HG02981 (cell line): ENCODE measurements around the gene PREX1.

Experiments used
- ATAC-seq: cut with Tn5 transposase; IDR thresholded peaks from one replicate; pipeline ENCODE4 v1.9.1; 2021; ENCODE audit warnings: mild to moderate bottlenecking, moderate library complexity; ENCODE audit not compliant: unreplicated experiment

The PREX1 gene

GRCh38 chr20:48614593-48615274 lies 213.1 kb downstream of the PREX1 start:
- no peak for ATAC-seq

GRCh38 chr20:48613926-48614325 lies 213.9 kb downstream of the PREX1 start:
- no peak for ATAC-seq

- ATAC-seq, result no peak
Measured at GRCh38 chr20:48612335-48612734, 215.5 kb downstream of the PREX1 start.

GRCh38 chr20:48610996-48611395 lies 216.8 kb downstream of the PREX1 start:
- no peak for ATAC-seq

- ATAC-seq, result no peak
Measured at GRCh38 chr20:48609491-48609978, 218.3 kb downstream of the PREX1 start.

- no peak for ATAC-seq
Measured at GRCh38 chr20:48608756-48609155, 219.0 kb downstream of the PREX1 start.

- ATAC-seq, result no peak
Measured at GRCh38 chr20:48607544-48607865, 220.3 kb downstream of the PREX1 start.

- ATAC-seq, result no peak
Measured at GRCh38 chr20:48606841-48607543, 220.8 kb downstream of the PREX1 start.

- ATAC-seq, result no peak
Measured at GRCh38 chr20:48606172-48606840, 221.5 kb downstream of the PREX1 start.

- ATAC-seq, result no peak
Measured at GRCh38 chr20:48605364-48606171, 222.2 kb downstream of the PREX1 start.

GRCh38 chr20:48604936-48605335 lies 222.9 kb downstream of the PREX1 start:
- ATAC-seq, result no peak

- ATAC-seq, result no peak
Measured at GRCh38 chr20:48604426-48604825, 223.4 kb downstream of the PREX1 start.

- ATAC-seq, result no peak
Measured at GRCh38 chr20:48603819-48604405, 223.9 kb downstream of the PREX1 start.

GRCh38 chr20:48603116-48603818 lies 224.5 kb downstream of the PREX1 start:
- no peak for ATAC-seq

- ATAC-seq, result no peak
Measured at GRCh38 chr20:48601798-48602197, 226.0 kb downstream of the PREX1 start.

GRCh38 chr20:48600470-48600945 lies 227.3 kb downstream of the PREX1 start:
- ATAC-seq, result no peak

GRCh38 chr20:48599748-48600469 lies 227.9 kb downstream of the PREX1 start:
- no peak for ATAC-seq

GRCh38 chr20:48599106-48599747 lies 228.6 kb downstream of the PREX1 start:
- ATAC-seq, result no peak
